Bone marrow (tissue), 2 donors: ENCODE measurements around the gene FAM83G.

Experiments used
- DNase-seq, 2 donors: peaks; one replicate each; lab custom pipeline; 2025; lab: John Stamatoyannopoulos, UW

Gene FAM83G

DNA sequence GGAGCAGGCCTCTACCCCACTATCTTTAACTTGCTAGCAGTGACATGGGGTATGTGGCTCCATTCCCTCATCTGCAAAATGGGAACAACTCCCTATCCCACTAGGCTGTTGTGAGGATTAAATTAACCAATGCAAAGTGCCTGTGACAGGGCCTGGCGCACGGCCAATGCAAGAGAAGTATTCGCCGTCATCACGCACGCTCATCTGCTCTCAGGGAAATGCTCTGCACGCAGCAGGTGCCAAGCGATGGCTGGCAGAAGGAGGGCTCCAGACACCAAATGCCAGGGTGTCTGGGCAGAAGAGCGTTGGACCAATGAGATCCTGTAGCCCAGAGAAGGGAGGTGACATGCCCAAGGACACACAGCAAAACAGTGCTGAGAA lies 17.3 kb downstream of the FAM83G start:
- DNase-seq = no peak

GRCh38 chr17:18986541-18987229 lies 17.9 kb downstream of the FAM83G start:
- no peak for DNase-seq

DNA sequence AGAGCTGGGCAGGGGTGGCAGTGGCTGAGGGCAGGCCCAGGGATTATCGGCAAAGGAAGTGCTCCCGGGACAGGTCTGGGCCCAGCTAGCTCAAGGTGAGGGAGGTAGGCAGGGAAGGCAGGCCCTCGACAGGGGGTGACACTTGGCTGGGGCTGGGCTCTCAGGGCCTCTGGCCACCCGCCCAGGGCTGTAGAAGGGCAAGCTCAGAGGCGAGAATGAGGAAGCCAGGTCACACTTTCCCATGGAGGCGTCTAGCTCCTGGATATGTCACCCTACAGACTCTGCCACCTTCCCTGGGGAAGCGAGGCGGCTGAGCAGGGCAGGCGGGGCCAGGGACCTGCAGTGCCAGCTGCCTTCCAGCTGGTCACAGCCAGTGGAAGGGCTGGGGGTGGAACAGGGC lies 19.1 kb downstream of the FAM83G start:
- DNase-seq = no peak

GRCh38 chr17:18984273-18985114 lies 20.1 kb downstream of the FAM83G start:
- DNase-seq = no peak

DNA sequence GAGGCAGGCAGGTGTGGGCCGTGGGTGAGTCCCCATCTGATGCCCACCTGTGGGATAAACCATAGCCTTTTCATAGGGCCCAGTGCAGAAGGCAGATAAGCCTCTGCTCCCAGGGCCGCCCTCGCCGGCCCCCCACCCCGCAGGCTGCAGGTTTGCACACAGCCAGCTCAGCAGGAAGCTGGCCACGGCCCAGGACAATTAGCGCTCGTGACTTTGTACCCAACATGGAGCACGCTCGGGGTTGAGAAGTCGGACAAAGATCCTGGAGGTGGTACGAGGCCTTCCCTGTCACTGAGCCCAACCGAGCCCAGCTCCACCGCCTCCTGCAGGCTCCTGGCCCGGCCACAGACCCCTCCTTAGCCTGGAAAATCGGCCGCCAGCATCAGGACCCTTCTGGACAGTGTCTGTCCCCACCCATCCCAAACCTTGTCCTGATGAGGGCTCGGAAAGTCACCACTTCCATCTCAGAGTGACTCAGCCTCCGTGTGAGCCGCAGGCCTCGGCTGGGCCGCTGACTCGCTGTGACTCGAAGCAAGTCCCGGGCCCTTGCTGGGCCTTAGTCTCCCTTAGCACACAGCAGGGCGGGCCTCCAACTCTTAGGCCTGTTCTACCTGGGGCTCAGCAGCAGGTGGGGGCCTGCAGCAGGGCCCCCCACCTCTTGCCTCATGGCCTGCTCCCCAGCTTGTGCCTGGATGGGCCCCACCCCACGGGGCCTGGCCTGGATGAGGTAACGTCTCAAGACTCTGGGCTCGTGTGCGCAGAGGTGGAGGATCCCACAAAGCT lies 22.7 kb downstream of the FAM83G start:
- DNase-seq = no peak

GRCh38 chr17:18981335-18981641 lies 23.3 kb downstream of the FAM83G start:
- DNase-seq = no peak

GRCh38 chr17:18980682-18981334 lies 23.8 kb downstream of the FAM83G start:
- DNase-seq = no peak

DNA sequence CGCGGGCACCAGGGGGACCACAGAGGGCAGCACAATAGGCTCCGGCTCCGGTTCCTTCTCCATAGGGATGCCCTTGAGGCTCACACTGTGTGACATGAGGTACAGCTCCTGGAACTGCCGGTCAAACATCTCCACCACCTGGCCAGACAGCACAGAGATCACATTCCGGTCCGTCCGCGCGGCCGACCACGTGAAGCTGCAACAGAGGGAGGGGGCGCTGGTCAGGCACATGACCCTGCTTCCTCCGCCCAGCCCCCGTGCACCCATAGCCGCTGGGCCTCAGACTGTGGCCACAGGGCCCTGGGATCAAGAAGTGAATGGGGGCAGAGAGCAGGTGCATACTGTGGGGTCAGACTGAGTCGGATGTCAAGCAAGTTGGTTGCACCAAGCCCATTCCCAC lies 25.9 kb downstream of the FAM83G start:
- no peak for DNase-seq

DNA sequence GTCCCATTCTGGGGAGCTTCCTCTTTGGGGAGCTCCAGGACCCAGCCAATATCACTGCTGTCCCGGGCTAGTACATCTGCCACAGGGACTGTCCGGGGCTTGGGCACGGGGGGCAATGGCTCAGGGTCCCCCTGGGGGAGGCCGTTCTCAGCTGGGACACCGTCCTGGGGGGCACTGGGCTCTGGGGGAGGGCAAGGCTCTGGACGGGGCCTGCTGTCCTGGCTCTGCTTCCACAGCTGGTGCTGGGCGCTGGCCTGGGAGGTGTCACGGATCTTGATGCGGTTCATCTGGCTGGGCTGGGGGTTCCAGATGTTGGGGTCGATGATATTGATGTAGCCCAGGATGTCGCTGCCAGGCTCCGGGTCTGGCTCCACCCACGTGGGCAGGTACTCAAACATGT lies 26.5 kb downstream of the FAM83G start:
- no peak for DNase-seq

DNA sequence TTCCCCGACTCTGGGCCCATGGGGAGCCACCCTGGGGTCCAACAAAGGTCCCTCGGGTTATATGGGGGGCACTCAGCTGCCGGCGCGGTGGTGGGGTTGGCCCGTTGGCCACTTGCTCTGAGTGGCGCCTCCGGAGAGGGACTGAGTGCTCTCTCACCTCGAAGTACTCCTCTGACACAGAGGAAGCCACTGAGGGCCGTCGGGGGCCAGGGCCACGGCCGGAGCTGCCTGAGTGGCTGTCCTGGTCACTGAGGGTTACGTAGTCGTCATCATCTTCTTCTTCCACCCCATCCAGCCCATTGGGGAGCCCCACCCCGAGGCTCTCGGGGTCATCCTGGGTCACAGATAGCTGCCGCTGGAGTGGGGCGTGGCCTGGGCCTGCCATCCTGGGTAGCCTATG lies 26.9 kb downstream of the FAM83G start:
- DNase-seq = no peak

DNA sequence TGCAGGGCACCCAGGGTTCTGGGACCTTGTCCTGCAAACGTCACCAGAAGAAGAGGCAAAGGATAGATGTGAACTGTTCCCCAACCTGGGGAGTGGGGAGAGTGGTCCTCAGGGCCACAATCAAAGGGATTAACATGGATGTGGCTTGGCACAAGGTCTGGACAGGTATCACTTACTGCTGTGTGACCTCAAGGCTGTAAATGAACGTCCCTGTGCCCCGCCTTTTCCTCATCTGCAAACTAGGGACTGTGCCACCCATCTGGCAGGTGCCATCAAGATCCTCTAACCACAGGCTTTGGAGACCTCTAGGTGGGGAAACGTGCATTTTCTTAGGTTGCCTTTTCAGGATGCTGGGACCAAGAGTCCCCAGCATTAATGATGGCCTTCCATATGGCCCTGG lies 27.5 kb downstream of the FAM83G start:
- no peak for DNase-seq

- no peak for DNase-seq
Observed at GRCh38 chr17:18976201-18976600, 28.4 kb downstream of the FAM83G start.

DNA sequence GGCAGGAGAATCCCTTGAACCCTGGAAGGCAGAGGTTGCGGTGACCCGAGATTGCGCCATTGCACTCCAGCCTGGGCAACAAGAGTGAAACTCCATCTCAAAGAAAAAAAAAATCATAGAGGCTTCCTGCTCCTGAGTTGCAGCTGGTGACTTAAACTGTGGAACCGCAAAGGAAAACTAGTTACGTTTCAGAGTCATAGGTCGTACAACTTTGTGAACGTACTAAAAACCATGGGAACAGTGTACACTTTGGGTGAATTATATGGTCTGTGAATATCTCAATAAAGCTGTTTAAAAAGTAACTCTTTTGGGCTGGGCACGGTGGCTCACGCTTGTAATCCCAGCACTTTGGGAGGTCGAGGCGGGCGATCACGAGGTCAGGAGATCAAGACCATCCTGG lies 29.0 kb downstream of the FAM83G start:
- no peak for DNase-seq

GRCh38 chr17:18974407-18975149 lies 30.0 kb downstream of the FAM83G start:
- no peak for DNase-seq

DNA sequence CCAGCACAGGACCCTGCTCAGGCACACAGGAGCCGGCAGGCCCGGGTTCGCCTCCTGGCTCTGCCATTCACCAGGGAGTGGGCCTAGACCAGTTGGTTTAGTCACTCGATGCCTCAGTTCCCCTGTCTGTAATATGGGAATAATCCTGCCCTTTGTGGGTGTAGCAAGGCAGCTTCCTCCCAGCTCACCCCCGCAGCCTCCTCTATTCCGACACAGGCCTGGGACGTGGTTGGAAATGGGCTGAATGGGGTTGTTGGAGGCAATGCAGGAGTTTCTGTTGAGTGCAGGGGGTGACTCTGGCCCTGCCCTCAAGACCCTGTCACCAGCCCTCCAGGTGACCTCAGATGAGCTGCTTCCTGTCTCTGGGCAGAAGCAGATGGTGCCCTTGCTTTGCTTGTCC lies 32.8 kb downstream of the FAM83G start:
- no peak for DNase-seq

DNA sequence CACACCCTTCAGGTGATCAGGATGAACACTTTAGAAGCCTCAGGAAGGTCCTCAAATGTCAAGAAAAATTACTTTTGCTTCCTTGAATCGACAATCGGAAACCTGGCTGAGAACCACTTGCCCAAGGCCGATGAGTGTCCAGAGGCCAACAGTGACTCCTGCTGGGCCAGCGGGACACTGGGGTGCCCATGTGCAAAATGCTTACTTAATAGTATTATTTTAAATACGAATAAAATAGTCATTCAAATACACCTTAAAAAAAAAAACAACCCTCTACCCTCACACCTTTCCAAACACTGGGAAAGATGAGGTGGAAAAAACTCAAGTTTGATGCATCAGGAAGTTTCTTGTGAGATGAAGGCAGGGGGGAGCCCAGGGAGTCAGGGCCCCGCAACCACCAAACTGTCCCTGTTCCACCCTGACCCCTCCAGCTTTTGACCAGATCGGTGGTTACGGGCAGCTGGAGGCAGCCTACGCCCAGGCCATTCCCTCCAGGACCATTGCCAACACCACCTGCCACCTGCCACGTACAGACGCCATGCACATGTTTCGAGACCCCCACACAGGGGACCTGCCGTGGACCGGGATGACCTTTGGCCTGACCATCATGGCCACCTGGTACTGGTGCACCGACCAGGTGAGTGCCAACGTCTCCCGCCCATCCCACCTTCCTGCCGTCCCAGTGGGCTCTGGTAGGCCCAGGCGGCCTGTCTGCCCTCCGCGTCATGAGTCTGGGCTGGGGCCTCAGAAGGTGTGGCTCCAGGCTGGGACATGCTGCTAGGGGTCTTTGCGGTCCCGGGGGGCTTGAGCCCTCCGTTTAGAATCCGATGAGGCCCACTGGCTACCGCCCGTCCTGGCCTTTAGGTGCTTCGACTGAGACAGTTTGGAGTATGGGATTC lies 33.7 kb downstream of the FAM83G start:
- no peak for DNase-seq

DNA sequence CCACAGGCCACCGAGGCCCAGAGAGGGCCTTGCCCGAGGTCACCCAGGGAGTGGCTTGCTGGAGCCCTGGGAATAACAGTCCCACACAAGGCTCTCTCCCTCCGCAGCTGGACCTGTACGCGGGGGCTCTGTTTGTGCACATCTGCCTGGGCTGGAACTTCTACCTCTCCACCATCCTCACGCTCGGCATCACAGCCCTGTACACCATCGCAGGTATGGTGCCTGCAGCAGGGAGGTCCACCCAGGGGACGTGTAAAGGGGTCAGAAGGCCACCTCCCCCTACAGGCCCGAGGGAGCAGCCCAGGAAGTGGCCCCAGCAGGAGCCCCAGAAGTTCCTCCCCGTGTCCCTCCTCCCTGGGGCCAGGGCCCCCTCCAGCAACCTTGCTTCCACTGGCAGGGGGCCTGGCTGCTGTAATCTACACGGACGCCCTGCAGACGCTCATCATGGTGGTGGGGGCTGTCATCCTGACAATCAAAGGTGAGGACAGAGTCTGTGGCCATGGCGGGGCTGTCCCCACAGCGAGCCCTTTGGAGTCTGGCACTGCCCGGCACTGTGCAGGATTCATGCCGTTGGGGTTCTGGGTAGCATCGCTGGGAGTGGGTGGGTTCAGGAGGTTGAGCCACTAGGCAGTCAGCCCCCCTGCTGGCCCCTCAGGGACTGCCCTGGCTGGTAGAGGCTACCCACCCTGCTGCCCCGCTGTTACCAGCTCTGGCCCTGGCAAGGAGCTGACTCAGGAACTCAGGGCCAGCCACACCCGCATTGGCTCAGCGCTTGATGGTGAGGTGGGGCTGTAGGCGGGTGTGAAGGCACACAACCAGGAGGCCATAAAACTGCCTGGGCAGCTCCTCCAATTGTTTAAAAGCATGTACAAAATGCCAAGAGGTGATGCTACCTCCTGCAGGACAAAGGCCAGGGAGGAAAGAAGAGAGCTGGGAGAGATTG lies 35.3 kb downstream of the FAM83G start:
- no peak for DNase-seq

- no peak for DNase-seq
Observed at GRCh38 chr17:18968345-18968744, 36.2 kb downstream of the FAM83G start.

DNA sequence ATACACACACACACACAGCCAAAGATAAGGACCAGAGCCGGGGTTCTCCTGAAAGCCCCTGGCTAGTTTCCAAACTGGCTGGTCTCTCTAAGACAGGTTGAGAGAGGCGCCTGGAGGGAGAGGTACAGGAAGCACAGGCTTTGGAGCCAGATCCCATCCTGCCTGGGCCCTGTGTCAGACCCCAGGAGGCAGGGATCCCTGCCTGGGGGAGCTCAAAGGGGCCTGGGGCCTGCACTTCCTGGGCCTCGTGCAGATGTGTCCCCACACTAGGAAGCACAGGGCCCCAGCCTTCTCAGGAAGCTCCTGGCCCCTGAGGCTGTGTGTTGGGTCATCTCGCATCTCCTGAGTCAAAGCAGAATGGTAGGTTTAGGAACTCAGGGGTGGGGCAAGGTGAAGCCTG lies 36.6 kb downstream of the FAM83G start:
- no peak for DNase-seq
